GM18507 (cell line): ENCODE results near the gene CLRN1.
A peak's percentile ranks its signal among the peaks of the same experiment; 100 is the strongest.

Source experiments
- DNase-seq: peaks from one replicate; pipeline ENCODE4 v3.0.0; 2011; ENCODE audit warnings: low read depth; ENCODE audit not compliant: insufficient read length; ENCODE audit errors: extremely low spot score
- FAIRE-seq: peaks from 2 replicates; lab custom pipeline; 2011; peaks lifted over from hg19 to GRCh38; lab: Jason Lieb, UNC

CLRN1 gene

GRCh38 chr3:150928234-150928633, 44.3 kb downstream of the CLRN1 start:
- FAIRE-seq: no peak
- no peak for DNase-seq

GRCh38 chr3:150926328-150926727, 46.2 kb downstream of the CLRN1 start:
- DNase-seq: no peak
- FAIRE-seq: no peak

- peak; percentile 67 for FAIRE-seq
- peak; percentile 40 for DNase-seq
Observed at GRCh38 chr3:150925751-150926201, 46.8 kb downstream of the CLRN1 start.

- no peak for DNase-seq
- no peak for FAIRE-seq
Observed at GRCh38 chr3:150922611-150923010, 49.9 kb downstream of the CLRN1 start.

GRCh38 chr3:150921209-150921608, 51.3 kb downstream of the CLRN1 start:
- DNase-seq (no peak), FAIRE-seq (no peak)

DNA sequence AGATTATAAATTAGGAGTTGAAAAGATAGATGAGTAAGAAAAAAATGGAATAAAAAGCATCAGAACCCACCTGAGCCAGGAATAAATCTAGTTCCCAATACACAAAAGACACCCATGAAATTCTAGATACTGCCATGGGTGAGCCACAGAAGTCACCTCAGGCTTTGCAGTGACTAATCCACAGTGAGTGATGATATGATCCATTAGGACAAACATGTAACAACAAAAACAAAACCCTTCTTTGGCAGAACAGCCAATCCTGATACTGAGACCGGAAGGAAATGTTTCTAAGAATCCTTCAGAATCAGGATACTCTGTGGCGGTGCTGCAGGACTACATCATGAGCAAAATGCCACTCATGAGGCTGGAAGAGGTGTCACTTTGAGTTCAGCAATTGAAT, 52.3 kb downstream of the CLRN1 start:
- DNase-seq: no peak
- FAIRE-seq: no peak

DNA sequence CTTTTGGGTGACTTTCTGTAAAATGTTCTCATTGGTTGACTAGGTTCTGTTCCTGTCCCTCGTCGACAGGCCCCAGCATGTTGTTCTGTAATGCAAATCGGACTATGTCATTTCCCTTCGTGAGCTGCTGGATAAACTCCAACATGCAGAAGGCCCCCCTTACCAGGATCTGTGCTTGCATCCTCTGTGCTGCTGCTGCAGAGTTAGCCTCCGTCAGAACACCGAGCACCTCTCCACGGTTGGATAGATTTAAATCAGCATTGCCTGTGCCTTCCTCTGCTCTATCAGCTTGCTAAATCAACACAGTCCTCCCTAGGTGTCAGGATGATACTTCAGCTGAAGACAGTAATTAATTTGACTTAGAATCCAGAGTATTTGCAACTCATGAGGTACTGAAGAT, 54.6 kb downstream of the CLRN1 start:
- FAIRE-seq (no peak), DNase-seq (no peak)

DNA sequence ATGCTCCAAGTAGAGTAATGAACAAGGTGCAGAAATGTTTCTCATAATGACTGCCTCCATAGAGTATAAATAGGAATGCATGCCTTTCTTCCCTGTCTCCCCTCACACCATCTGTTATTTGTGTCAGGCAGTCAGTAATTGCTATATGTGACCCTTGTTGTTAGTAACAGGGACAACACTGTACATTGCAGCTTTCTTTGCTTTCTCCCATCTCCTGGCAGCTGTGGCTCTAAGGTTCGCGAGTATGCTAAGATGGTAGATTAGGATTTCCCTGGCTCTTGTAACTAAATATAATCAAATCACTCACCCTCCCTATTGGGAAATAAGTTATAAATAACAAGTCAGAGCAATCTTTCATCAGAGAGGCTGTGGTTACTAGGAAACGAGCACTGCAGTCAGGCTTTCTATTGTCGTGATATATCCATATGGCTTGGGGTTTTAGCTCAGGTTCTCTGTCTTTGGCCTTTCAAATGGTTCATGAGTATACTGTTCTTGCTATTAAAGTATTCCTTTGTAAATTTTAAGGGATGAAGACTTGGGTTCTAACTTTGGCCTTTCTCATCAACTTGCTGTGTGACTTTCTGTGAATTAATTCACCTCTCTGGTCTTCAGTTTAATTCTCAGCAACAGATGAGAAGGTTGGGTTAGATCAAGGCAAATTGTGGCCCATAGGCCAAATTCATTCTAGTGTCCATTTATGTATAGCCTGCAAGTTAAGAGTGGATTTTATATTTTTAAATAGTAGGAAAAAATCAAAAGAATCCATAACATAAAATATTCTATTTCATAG, 59.2 kb downstream of the CLRN1 start:
- DNase-seq (no peak), FAIRE-seq (no peak)

DNA sequence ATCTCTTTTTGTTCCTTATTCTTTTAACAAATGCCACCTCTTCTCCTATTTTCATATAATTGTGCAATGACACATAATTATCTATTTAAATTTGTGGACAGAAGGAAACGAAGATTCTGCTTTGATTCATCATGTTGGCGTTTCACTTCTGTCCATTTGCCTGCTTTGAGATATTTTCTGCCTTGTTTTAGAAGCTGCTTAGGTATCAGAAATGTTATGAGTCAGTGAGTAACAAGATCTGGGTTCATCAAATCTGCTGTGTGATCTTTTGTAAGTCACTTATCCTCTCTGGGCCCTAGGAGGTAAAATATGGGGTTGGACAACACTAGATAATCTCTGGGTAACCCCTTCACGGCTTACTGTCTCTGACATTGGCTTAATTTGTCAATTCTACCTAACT, 60.0 kb downstream of the CLRN1 start:
- DNase-seq (no peak), FAIRE-seq (no peak)

GRCh38 chr3:150911771-150912170, 60.8 kb downstream of the CLRN1 start:
- DNase-seq (no peak), FAIRE-seq (no peak)

- FAIRE-seq: no peak
- no peak for DNase-seq
Observed at GRCh38 chr3:150906461-150906860, 66.1 kb downstream of the CLRN1 start.

DNA sequence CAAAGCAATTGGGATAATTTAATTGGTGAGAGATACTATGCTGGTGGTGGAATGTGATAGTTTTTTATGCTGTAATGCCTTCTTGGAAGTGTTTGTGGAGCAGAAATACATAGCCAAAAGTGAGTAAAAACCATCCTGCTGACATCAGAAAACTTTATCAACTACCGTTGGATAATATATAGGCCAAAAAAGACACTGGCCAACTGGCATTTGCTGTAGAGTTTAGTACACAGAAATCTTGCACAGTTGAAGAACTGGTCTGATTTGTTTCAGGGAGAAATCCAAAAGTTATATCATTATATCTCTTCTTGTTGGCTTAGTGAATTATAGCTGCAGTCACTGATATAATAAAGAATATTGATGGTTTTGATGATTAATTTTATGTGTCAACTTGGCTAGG, 66.8 kb downstream of the CLRN1 start:
- FAIRE-seq: no peak

GRCh38 chr3:150905339-150905738, 67.2 kb downstream of the CLRN1 start, which contains the start of gene MINDY4B:
Gene MINDY4B (minus strand): TSS chr3:150905439. CDS start chr3:150905439, 0 bp downstream.
- FAIRE-seq: no peak
- DNase-seq: no peak

More for the DNA sequence above, 66.8 kb downstream of the CLRN1 start:
- no peak for DNase-seq

GRCh38 chr3:150902988-150903387, 69.5 kb downstream of the CLRN1 start:
- DNase-seq: no peak

GRCh38 chr3:150901793-150902192, 70.7 kb downstream of the CLRN1 start:
- no peak for FAIRE-seq
- no peak for DNase-seq

More at GRCh38 chr3:150902988-150903387, 69.5 kb downstream of the CLRN1 start:
- FAIRE-seq: no peak

DNA sequence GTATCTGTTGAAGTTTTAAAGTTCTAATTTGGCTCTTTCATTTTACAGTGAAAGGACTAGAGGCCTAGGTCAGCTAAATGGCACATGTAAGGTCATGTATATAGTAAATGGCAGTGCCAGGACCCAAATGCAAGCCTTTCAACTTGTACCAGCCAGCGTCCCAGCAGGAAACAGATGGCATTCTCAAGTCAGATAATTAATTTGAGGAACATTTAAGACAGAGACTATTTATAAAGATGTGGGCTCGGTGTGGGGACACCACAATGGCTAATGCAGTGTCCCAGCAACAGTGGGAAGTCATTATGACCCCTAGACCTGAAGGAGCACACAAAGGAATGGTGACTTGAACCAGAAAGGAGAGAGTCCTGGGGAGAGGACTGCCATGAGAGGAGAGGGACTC, 73.4 kb downstream of the CLRN1 start:
- FAIRE-seq: no peak
- DNase-seq: no peak

DNA sequence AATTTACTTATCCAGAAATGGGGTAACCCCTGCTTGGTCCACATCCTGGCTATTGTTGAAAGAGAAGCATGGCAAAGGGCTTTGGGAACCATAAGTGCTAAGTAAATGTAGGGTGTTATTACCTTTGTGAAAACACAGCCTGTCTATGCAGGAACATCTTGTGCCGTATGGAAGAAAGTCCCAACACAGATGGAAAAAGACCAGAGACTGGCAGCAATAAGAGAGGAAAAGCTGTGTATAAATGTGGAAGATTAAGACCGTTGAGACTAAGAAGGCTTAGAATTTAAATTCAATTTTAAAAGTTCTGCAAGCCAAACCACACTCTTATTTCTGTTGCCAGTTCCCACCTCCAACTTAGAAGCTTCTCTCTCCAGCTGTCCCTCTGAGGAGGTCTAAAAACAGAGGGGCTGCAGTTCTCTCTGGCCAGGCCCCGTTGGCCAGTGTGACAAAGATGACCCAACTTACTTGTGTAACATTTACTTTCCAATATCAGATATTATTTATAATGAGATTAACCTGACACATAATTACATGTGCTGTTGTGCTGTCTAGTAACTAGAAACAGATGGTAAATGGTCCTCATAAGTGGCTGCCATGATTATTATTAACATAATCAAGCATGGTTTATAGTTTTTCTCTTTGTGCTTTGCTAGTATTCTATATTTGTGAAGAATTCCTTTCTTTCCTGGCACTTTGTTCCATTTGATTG, 74.3 kb downstream of the CLRN1 start:
- FAIRE-seq (no peak), DNase-seq (no peak)

DNA sequence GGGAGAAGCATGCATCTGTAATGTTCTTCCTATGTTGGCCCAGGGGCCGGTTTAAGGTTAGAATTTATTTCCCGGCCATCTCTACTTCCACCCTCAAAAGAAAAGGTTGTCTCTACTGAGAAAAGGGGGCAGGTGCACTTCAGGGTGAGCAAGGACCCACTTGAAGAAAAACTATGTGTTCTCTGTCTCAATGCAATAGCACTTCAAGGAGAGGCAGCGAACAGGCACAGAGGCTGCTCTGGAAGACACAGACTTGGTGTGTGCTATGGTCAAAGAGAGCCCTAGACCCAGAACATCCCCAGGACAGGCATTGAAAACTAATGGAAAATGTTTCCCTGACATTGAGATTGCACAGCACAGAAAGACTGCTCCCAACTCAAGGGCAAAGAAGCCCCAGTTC, 74.9 kb downstream of the CLRN1 start:
- FAIRE-seq: no peak
- DNase-seq: no peak

DNA sequence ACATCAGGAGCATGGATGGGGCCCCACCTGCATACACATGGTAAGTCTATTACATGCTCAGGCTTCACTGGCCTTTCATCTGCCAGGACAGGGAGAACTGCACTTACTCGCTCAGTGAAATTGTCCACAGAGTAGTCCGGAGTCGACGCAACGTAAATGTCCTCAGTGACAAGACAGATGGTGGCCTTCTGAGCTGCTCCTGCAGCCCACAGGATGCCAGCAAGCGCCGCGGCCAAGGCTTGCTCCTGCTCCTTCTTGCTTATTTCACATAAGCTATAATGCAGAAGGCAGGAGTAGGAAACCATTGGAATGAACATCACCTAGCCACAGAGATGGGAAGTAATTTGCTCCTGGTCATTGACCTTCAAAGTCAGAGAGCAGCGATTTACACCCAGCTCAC, 81.7 kb downstream of the CLRN1 start:
- FAIRE-seq: no peak

DNA sequence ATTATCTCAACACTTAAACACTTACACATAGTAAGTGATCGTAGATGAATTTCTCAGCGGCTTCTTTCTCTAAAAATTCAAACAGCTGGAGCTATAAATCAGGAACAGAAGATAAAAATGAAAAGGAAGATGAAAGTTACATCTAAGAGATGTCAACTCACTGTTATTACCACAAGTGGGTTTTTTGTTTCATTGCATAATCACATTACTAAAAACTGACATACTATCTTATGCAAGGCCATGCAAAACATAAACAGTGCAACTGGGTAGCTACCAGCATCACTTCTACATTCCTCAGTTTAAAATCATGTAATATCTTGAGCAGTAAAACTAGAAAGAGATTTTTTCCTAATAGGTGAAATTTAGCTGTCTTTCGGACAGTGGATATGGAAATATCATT, 82.2 kb downstream of the CLRN1 start:
- FAIRE-seq: no peak
- no peak for DNase-seq

More for the DNA sequence above, 81.7 kb downstream of the CLRN1 start:
- DNase-seq: no peak

- FAIRE-seq: no peak
- DNase-seq: no peak
Observed at GRCh38 chr3:150889106-150889505, 83.4 kb downstream of the CLRN1 start.
